ENCODE measurements around the gene BICRA.
"Not testable (repeated sequence)": the region's sequence is repeated elsewhere in the genome, so short reads cannot be mapped to it uniquely, and the experiment has no call there.

BICRA gene

DNA sequence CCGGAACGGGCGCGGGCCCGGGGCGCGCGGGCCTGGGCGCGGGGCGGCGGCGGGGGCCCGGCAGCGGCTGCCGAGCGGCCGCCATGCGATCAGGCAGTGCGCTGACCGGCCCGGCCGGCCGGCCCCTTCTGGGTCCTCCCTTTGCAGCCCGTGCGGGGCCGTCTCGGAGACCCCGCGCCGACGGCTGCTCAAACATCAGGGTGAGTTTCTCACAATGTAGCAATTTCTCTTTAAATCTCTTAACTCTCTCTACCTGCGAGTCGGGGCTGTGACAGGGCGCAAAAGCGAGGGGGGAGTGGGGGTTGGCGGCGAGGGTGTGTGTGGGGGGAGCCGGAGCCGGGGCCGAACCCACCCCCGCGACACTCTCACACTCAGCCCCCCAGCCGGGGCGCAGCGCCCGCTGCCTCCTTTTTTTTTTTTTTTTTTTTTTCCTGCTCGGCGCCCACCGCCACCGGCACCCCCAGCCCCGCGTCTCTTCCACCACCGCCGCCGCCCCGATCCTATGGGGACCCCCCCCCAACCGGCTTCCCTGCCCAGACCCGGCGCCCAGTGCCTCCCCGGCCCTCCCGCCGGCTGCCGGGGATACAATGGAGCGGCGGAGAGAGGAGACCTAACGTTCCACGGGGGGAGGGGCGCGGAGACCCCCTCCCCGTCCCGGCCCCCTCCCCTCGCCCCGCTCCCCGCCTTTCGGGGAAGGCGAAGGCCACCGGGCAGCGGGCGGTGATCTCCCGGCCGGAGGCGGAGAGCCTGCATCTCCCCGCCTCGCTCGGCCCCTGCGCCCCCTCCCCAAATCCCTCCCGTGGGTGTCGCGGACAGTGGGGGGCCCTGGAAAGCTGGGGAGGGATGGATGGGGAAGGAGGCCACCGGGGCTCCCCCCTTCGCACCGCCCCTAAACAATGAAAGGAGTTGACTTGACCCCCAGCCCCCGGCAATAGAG lies at the start of gene BICRA:
Gene BICRA (plus strand): TSS at position 166 of the 937 bp plus-strand sequence. CDS start 64,441 bp downstream, outside the sequence.
- peak; percentile 48 to 83 (median 58) for DNase-seq

DNA sequence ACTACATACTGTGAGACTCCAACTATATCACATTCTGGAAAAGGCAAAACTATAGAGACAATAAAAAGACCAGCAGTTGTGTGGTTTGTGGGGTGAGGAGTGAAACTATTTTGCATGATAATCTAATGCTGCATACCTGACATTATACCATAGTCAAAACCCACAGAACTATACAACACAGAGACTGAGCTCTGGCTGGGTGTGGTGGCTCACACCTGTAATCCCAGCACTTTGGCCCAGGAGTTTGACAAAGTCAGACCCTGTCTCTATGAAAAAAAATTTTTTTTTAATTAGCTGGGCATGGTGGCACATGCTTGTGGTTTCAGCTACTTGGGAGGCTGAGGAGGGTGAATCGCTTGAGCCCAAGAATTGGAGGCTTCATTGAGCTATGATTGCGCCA lies 47.9 kb upstream of the BICRA start:
- DNase-seq = no peak

DNA sequence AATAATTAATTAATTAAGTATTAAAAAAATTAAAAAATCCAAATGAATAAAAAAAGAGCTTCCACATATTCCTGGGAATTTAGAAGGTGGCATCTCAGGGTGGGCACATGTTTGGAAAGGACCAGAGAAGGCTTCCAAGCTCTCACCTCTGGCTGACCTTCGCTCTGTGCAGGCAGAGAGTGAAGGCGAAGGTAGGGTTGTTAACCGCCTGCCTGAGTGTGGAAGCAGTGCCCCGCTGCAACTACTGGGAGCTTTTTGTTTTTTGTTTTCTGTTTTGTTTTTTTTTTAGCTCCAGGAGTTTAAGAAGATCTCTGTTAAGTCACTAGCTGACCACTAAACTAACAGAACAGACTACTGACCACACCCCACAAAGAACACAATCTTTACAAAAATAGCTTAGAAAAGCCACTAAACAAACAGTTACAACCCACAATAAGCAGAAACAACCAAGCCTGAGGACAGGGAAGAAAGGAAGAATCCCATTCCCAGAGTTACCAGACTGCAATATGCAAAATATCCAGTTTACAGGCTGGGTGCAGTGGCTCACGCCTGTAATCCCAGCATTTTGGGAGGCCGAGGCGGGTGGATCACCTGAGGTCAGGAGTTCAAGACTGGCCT lies 47.4 kb upstream of the BICRA start:
- no peak for DNase-seq

DNA sequence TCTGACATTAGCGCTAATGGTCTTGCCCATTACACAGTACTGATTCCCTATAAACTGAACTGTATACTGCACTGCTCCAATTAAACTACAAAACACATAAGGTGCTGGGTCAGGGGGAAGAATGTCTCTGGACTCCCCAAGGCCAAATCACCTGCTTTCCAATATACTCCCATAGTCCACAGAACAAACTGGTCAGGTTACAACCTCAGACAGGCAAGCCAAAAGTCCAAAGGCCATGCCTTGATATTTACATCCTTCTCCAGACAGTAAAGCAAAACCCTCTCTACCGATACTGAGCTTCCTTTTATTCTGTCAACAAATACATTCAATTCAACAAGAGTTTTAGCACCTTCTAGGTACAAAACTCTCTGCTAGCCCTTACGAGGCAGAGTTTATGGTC lies 44.9 kb upstream of the BICRA start:
- no peak for DNase-seq

DNA sequence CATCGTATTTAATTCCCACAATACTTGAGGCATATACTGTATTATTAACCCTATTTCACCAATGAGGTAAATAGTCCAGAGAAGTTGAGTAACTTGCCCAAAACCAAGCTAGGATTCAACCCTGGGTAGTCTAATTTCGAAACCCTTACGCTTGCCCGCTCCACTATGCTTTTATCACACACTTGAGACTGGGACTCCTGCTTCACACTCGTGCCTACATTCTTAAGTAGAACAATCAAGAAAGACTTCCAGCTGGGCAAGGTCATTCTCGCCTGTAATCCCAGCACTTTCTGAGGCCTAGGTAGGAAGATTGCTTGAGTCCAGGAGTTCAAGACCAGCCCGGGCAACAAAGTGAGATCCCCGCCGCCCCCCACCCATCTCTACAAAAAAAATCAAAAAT lies 39.6 kb upstream of the BICRA start:
- no peak for DNase-seq

DNA sequence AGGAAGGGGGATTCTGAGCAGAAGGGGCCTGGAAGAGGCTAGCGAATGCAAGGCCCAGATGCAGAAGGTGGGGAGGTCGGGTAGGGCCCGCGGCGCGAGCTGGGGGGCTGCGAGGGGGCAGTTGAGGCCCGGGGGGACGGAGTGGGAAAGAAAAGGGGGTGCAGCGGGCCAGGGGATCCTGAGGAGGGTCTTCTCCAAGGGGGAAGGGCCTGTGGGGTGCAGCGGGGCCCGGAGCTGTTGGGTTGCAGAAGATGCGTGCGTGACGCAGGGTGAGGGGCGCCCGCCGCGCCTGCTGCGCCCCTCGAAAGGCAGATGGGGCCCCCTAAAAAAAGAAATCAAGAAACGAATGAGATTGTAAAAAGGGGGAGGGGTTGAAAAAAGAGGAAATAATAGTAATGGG lies 36.3 kb upstream of the BICRA start:
- no peak for DNase-seq

DNA sequence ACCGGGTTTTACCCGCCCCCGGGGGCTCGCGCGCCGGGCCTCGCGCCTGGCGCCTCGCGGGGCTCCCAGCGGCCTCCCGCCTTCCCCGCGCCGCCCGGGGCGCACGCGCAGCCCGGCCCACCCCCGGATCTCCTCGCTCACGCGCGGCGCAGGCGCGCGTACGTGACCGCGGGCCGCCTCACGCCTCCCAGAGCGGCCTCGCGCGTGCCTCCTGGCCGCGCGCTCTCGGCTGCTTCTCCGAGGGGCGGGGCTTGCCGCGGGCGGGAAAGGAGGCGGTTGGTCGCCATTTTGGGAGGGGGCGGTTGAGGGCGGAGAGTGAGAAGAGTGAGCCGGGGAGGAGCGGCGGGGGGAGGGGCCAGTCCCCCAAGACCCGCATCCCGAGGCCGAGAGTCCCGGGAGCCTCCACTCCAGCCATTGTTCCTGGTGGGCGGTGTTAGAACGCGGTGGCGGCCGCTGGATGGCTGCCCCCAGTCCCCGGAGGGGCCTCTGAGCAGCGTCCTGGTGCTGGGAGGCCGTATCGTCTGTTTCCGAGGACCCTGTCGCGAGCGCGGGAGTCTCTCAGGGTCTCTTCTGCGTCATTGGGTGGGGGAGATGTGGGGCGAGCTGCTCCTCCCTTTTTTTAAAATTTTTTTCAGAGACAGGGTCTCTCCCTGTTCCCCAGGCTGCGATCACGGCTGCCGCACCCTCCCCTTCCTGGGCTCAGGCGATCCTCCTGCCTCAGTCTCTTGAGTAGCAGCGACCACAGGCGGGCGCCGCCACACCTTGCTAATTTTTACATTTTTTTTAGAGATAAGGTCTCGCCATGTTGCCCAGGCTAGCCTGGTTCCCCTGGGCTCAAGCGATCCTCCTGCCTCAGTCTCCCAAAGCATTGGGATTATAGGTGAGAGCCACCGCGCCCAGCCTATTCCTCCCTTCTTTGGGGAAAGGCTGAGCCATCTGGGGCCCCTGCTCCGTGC lies 35.6 kb upstream of the BICRA start, which contains the start of gene ZNF541:
Gene ZNF541 (minus strand): TSS at position 78 of the 956 bp plus-strand sequence. CDS start 17,292 bp downstream, outside the sequence.
- DNase-seq = peak; percentile 45 to 90 (median 66)

DNA sequence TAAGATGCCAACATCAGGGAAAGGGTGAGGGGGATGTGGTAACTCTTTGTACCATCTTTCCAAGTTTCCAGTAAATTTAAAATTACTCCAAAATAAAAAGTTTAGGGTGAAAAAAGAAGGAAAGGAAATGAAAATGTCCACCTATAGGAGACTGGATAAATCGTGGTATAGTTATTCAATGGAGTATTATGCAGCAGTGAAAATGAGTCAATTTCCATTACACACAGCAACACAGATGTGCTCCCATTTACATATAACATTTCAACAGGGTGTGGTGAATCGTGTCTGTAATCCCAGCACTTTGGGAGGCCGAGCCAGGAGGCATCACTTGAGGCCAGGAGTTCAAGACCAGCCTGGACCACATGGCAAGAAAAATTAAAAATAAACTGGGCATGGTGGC lies 28.5 kb upstream of the BICRA start:
- no peak for DNase-seq

DNA sequence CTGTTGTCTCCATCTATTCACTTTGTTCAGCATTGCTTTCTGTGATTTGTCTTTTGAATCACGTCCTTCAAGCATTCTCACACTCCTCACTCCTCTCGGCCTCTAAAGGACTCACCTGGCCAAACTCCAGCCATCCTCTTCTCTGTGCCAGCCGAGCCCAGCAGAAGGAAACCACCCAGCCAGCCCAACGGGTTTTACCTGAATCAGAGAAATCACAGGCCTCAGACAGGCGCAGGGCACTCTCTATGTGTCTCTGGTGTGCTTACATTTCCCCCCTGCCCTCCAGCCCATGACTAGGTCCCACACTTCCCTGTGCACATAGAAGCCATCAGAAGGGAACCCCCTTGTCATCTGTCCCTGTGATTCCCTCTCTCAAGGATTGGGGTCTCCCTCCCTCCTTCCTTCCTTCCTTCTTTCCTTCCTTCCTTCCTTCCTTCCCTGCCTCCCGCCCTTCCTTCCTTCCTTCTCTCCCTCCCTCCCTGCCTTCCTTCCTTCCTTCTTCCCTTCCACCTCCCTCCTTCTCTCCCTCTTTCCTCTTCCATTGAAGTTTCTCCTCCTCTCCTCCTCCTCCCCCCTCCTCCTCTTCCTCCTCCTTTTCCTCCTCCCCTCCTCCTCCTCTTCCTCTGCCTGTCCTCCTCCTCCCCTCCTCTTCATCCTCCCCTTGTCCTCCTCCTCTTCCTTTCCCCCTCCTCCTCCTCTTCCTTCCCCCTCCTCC lies 27.2 kb upstream of the BICRA start:
- DNase-seq = no peak

DNA sequence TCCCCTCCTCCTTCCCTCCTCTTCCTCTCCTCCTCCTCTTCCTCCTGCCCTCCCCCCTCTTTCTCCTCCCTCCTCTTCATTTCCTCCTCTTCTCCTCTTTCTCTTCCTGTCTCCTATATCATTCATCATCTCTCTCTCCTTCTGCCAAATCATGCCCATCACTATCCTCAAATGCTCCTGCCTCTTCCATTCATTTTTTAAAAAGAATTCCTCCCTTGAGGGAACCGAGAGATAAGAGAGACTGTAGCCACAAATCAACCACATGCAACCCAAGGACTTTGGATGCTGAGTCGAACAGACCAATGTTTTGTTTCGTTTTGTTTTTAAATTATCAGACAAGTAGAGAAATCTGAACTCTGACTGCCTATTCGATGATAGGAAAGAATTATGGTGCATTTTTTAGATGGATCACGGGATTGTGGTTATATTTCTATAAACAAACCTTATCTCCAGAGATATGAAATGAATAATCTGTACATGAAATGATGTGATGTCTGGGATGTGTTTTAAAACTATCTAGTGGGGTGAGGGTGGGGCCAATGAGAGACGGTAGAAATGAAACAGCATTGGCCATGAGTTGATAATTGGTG lies 26.5 kb upstream of the BICRA start:
- DNase-seq = no peak

DNA sequence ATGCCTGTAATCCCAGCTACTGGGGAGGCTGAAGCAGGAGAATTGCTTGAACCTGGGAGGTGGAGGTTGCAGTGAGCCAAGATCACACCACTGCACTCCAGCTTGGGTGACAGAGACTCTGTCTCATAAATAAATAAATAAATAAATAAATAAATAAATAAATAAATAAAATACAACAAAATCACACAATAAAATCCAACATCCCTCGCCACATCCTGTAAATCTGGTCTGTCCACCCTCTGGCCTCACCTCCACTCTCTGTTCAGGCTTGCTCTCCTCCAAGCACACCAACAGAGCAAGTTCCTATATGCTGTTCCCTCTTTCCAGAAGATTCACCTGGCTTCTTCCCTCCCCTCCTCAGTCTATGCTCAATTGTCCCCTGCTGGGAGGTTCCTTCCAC lies 25.8 kb upstream of the BICRA start:
- not testable (repeated sequence) for DNase-seq

DNA sequence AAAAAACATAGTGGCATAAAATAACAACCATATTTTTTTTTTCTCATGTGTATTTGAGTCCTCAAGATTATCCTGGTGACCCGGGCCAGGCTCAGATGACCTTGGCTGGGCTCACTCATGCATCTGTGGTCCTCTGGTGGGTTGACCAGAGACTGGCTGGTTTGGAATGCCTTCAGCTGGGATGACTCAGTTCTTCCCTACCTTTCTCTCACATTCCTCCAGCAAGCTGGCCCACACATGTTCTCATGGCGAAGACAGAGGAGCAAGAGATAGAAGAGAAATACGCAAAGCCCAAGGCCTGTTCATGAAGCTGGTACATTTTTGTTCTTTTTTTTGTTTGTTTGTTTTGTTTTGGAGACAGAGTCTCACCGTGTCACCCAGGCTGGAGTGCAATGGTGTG lies 21.6 kb upstream of the BICRA start:
- no peak for DNase-seq

DNA sequence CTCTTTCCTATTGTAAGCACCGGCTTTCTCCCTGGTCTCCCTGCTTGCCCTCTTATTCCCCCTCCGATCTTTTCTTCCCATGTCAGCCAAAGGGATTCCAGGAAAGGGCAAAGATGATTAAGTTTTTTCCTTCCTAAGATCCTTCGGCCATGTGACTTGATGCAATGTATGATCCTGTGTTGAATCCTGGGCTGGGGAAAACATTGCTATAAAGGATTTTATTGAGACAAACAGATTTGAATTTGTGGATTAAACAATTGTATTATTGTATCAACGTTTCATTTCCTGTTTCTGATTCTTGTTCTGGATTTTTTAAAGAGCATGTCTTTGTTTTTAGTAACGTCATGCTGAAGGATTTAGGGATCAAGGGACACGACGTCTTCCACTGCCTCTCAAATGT lies 19.1 kb upstream of the BICRA start:
- DNase-seq = no peak

DNA sequence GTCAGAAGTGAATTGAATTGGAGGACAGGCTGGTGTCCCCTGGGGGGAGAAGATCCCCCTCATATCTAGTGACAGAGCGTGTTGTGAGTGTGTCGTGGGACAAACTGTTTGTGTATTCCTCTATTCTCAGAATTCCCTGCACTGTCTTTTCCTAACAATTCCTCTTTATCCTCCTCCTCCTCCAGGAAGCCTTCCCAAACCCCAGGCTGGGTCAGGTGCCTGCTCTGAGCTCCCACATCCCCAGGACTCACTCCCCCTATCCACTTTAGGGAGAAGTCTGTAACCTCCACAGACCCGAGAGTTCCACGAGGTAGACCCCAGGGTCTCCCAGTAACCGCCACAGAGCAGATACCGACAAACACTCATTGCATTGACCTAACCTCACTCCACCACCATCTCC lies 15.1 kb upstream of the BICRA start:
- no peak for DNase-seq

DNA sequence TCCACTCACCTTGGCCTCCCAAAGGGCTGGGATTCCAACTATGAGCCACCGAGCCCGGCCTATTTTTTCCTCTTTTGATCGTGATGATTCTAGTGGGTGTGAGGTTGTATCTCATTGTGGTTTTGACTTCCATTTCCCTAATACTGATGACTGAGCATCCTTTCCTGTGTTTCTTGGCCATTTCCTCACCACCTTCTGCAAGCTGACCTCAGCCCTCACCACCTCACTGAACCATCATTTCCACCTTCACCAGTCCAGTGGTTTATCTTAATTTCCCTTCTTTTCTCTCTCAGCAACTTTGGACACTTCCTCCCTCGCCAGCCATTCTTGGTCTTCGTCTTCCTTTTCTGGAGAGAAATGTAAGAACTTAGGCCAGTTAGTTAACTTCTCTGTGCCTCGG lies 13.0 kb upstream of the BICRA start:
- DNase-seq = no peak

DNA sequence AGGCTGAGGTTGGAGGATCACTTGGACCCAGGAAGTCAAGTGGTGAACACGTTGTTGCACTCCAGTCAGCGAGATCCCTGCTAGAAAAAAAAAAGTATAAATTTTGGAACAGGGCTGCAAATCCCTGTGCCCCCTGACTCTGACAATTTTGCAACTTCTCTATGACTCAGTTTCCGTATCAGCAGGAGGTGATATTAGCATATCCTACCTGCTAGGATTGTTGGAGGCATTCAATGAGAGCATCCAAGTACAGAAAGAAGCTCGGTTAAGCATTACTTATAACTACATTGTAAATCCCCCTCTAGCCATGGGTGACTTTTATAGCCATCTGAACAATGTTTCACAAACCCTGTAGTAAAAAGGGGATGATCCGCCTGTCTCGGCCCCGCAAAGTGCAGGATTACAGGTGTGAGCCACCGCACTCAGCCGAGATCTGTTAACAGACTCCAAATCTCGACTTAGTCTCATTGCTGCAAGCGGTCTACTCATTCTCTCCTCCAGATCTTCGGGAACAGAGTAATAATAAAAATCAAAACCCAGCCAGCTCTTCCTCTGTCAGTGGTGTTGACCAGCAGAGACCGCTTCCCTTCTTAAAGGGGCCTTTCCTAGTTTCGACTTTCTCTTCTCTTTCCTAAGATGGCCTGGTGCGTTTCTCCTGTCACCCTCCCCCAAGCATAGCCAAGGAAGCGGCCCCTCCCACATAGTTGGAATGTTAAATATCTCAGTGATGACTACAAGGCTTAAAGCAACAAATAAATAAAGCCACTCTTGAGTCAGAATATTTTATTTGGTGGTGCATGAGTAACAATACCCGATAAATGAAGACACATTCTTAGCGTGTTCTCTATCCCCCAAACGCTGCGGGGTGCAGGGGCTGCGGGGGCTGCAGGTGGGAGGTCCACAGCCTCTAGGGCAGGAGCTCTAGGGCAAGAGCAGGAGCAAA lies 10.3 kb upstream of the BICRA start:
- DNase-seq = no peak

DNA sequence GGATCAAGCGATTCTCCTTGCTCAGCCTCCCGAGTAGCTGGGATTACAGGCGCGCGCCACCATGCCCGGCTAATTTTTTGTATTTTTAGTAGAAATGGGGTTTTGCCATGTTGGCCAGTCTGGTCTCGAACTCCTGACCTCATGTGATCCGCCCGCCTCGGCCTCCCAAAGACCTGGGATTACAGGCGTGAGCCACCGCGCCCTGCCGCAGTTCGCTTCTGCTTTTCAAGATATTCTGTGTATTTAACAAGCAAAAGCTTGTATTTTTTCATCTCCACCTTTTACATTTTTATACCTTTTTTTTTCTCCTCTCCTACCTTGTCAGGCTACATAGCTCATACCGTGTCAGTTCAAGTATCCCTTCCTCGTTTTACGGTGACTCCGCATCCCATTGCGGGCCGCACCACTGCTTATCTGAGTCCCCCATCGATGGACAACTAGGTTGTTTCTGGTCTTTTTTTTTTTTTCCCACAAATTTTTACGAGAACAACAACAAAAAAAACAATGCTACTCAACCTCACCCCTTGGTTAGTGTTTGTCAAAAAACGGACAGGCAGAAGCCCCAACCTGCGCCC lies 9.2 kb upstream of the BICRA start:
- not testable (repeated sequence) for DNase-seq

DNA sequence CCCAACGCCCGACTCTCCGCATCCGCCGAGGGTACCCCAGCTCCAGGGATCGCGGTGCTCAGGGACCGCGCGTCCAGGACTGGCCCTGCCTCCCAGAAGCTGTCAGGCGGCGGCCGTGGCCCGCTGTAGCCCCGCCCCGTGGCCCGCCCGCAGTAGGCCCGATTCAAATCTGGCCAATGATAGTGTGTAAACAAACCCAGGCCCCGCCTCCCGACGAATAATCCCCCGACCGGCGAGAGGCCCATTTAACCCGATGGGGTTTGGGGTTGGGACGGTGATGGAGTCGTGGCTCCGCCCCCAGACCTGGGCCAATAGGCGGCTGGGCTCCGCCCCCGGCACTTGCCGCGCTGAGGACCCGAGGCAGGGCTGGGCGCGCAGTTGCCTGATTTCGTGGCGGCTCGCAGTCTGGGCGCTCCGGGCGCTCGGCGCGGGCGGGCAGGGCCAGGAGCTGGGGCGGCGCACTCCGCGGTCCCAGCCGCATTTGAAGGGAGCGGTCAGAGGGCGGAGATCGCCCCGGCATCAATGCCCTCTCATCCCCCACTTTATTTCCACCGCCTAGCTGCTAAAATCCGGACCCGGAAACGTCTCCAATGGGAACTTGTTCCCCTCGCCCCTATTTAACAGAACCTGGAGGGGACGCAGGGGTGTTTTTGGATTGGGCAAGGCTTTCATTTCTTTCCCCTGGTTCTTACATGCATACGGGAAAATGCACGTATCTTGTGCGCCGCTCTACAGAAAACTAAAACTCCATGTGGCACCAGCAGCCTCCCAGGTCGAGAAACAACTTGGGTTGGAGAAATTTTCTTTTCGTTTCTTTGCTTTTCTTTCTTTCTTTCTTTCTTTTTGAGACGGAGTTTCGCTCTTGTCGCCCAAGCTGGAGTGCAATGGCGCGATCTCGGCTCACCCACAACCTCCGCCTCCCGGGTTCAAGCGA lies 8.4 kb upstream of the BICRA start:
- peak; percentile 97 to 99 (median 98) for DNase-seq
